Adipose tissue (tissue), 3 donors: ENCODE results near the gene APCDD1L. TPM values are rescaled to one million over a fixed set of nuclear protein-coding genes. Genes with fewer than 3 reads are reported as not detected.
"Not testable (repeated sequence)": the region's sequence is repeated elsewhere in the genome, so short reads cannot be mapped to it uniquely, and the experiment has no call there.

Source experiments
- H3K27ac ChIP-seq: one replicate; pipeline ENCODE4 v1.5.1; 2013; ENCODE audit warnings: low read depth, low read length
- WGBS, 3 donors: extraction: QIAGEN DNeasy Blood & Tissue Kit; methylation state at CpG; one replicate each; pipeline ENCODE4 v1.1.7; 2013; 5-methylcytosine and 5-hydroxymethylcytosine counted together
- polyA plus RNA-seq, 3 donors: library from polyadenylated mRNA; stranded (reverse); fragments of 200-250 nt; gene quantifications; one replicate each; pipeline ENCODE4 v1.2.3, GENCODE V29; 2013
- donor health status: healthy with polysubstance abuse.
- donor health status: Bipolar disorder and iron deficiency.
- donor health status: healthy.

Gene APCDD1L
- polyA plus RNA-seq, 3 donors, result 0.22 to 0.39 (median 0.30) TPM

DNA sequence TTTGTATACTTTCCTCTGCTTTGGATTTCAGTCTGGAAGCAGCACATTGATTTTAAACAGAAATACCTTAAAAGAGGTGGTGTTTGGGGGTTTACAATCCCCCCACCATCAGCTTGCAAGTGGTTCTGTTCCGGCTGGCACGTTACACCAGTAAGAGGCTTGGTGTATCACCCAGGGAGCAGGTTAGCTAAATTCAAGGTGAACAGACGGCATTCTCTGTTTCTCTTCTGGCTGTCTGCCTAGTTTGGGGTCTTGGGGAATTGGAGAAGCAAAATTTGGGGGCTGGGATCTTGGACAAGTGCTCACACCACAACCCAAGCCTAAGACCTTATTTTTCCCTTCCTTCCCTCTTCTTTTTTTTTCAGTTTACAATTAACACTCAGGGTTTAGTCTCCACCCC, 7.5 kb upstream of the APCDD1L start:
- H3K27ac ChIP-seq, result no peak overlapping the region
- WGBS, 3 donors, result 42 to 73% (median 63%) methylated on average over 3 of the region's 3 CpGs

DNA sequence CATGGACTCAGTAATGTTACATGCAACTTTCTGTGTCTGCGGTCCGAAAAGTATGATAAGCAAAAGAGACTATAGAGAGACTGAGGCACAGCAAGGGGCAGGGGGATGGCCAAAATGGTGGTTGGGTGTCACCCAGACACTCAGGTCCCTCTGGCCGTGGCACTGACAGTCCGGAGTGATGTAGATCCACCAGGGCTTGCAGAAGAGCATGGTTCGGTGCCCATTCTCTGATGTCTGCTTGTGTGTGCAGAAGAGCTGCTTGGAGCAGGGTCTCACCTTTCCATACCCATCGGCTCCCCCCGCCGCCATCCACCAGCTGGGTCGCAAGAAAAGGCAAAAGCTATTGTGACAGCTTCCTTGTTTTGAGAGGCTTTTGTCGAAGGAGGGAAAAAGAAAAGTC, 6.6 kb upstream of the APCDD1L start:
- no peak overlapping the region for H3K27ac ChIP-seq
- 74 to 82% (median 76%) methylated on average over 10 of the region's 10 CpGs for WGBS, 3 donors

DNA sequence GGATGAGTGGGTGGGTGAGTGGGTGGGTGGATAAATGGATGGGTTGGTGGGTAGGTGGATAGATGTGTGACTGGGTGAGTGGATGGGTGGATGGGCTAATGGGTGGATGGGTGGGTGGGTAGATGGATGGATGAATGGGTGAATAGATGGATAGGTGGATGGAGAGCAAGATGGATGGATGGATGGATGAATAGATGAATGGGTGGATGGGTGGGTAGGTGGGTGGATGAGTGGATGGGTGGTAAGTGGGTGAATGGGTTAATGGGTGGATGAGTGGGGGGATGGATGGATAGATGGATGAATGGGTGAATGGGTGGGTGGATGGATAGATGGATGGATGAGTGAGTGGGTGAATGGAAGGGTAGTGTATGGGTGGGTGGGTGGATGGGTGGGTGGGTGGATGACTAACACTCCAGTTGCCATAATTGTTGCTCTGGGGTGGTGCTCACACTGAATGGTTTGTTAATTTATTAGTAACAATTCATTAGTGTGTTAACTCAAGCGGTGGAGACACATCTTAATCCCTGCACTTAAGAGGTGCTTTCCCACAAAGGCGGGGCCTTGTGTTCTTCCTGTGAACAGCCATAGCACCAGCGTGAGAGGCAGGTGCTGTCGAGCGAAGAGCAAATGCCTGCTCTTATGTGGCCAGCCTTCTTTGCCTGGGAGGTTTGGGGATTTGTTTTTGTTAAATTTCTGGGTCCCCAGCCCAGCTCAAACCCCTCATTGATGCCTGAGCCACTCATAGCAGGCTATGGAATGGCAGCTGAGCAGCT, 4.9 kb upstream of the APCDD1L start:
- H3K27ac ChIP-seq, result no peak overlapping the region
- WGBS, 3 donors, result 88 to 91% (median 90%) methylated on average over 5 of the region's 5 CpGs

DNA sequence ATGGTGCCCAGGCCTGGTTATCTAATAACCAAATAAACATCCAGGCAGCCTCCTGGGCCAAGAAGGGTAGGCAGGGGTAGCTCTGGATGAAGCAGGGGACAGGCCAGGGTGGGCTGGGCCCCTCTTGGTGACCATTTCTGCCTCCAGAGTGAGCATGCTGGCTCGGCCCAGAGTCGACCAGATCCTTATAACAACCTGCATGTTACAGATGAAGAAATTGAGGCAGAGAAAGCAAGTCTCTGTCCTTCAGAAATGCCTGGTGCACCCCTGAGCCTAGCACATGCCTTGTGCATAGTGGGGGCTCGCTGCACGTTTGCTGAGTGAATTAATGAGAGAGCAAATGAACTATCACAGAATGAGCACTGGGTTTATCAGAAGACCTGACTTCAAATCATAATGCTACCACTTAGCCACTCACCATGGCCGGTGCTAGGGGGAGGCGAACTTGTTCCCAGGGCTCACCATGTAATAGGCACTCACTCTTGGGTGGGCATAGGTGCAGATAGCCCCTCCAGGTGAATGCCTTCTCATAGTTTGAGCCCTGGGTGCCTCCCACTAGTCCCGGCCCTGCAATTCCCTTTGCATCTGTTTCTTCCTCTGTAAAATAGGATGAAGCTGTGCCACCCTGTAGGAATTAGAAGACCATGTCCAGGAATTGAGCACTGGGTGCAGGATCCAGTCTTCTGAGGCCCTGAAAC, 3.8 kb upstream of the APCDD1L start:
- WGBS, 3 donors, result 73 to 85% (median 83%) methylated on average over 7 of the region's 7 CpGs
- no peak overlapping the region for H3K27ac ChIP-seq

DNA sequence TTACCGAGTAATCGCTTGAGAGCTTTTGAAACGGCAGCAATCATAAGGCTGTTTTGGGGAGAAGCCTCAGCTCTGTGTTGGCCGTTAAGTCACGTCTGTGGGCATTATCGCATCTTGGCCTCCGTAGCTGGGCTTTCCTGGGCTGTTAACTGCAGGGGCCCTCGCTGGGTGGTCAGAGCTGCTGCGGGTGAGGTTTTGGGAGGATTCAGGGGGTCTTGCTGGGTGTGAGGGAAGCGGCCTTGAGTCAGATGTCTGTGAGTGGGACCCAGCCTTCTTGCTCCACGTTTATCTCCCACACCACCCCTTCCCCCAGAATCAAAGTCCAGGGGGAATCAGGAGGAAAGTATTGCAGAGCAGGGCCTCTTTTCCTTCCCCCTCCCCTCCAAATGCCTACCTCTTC, 3.2 kb upstream of the APCDD1L start:
- WGBS, 3 donors, result 47 to 67% (median 63%) methylated on average over 11 of the region's 11 CpGs
- H3K27ac ChIP-seq, result no peak overlapping the region

DNA sequence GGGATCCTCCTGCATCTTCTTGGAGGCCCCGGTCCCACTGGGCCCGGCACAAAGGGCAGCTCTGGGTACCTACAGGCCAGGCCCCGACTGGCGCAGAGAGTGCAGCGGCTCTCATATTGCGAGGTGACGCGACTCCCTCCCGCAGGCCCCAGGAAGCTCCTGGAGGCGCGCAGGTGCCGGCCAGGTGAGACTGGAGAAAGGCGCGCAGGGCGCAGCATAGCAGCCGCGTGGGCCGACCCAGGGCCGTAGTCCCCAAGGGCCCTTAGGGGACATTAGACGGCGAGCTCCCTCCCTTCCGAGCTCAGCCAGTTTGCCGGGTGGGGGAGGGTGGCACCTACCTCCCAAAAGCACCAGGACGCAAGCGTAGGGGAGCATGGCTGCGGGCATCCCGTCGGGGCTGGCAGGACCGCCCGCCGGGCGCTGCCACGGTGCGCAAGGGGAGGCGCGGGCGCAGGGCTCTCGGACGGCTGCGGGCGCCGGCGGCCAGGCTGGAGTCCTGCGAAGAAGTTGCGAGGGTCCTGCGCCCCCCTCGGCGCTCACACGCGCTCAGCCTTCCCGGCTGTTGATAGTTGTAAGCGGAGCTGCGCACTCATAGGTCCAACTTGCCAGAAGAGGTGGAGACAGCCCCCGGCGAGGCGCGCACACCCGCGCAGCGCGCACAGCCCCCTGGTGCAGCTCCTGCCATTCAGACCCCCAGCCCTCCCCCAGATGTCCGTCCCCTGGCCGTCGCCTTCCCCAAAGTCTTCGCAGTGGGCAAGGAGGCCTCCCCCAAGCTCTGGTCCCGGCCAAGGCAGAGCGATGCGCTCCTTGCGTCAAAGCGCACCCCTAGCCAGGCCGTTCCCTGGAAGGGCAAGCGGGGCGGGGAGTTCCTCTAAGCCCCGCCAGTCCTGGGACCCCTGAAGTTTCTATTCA, 622 bp downstream of the APCDD1L start:
- WGBS, 3 donors, result 3 to 7% (median 5%) methylated on average over 52 to 74 of the region's 74 CpGs
- no peak overlapping the region for H3K27ac ChIP-seq

DNA sequence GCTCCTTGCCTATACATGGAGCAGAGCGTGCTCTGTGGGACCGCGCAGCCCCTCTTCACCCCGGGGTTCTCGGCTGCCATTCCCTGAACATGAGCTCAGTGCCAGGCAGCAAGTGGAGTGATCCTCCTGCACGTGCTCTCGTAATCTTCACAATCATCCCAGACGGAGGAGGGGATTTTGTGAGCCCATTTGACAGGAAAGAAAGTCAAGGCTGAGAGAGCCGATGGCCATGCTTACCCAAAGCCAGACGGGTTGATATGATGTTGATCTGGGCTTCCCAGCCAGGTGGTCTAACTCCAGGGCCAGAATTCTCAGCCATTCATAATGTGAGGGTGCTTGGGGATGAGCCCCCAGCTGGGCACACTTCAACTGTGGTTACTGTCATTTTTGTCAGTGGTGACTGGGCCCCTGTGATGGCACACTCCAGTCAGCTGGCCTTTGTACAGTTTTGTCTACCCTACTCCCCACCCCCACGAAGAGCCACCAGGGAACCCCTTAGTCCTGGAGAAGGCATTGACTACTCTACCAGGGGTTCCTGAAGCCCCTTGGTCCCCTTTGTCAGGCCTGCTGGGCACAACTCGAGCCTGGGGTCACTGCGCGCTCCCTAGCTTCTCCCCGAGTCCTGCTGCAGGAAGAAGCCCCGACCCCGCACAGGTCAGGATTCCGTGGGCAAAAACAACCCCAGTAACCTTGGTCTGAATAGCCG, 1.5 kb downstream of the APCDD1L start:
- no peak overlapping the region for H3K27ac ChIP-seq
- 50 to 69% (median 65%) methylated on average over 19 of the region's 19 CpGs for WGBS, 3 donors

DNA sequence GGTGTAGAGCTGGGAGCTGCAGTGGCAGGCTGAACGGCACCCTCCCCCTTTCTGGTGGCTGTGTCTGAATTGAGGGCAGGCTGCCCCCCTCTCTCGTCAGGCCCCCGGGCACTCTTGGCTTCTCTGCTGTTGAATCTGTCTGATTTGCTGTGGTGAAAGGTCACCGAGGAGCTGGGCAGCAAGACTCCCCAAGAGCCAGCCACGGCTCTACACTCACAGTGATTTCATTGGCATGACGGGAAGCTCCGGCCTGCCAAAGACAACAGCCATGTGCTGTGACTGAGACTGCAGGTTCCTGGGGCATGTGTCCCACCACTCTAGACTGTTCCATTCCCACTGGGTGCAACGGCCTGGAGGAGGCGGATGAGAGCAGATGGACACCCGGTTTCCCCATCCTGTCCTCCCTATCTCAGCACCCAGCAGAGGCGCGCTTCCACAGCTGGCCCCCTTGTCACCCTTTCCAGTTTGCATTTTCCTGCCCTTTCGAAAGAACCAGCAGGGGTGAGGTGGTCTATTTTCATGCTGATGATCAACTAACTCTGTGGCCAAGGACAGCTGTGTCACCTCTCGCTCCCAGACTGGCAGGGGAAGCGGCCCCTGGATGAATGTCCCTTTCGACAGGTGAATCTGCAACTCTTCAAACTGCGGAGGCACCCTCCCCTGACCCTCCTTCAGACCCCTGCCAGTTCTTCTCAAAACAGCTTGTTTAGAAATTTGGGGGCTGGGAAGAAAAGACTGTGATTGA, 2.2 kb downstream of the APCDD1L start:
- H3K27ac ChIP-seq, result no peak overlapping the region
- 51 to 67% (median 63%) methylated on average over 17 of the region's 17 CpGs for WGBS, 3 donors

DNA sequence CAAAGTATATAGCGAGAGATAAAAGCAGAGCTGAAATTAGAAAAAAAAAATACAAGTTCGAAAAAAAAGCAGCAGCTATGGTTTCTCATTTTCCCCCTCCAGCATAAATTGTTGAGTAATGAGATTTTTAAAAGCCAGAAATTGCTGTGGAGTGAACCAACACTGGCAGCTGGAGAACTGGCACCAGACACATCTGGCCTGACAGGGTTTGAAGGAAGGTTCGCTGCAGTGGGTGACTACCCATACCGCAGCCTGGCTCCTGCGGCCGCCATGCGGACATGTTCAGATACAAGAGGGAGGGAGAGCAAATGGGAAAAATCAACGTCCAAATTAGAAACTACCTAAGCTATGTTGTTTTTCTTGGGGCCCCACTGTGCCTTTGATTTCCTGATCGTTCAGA, 3.3 kb downstream of the APCDD1L start:
- 76 to 85% (median 80%) methylated on average over 9 of the region's 9 CpGs for WGBS, 3 donors
- H3K27ac ChIP-seq, result no peak overlapping the region

DNA sequence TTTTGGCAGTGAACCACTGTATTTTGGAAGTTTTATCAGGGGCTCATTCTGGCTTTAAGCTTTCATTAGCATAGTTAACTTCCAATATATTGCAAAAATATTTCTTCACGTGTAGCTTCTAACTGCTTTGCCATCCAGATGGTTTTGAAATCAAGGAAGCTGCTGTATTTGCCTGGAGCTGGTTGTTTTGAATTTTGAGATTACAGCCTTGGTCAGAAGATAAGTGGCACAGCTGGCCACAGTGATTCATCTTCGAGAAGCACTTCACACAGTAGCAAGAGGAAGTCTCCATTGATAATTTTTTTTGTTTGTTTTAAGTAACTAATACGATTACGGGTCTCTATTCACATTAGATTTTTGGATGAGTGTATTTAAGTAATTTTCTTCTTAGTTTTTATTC, 3.8 kb downstream of the APCDD1L start:
- H3K27ac ChIP-seq, result no peak overlapping the region
- 23 to 29% (median 28%) methylated on average over 4 of the region's 4 CpGs for WGBS, 3 donors

DNA sequence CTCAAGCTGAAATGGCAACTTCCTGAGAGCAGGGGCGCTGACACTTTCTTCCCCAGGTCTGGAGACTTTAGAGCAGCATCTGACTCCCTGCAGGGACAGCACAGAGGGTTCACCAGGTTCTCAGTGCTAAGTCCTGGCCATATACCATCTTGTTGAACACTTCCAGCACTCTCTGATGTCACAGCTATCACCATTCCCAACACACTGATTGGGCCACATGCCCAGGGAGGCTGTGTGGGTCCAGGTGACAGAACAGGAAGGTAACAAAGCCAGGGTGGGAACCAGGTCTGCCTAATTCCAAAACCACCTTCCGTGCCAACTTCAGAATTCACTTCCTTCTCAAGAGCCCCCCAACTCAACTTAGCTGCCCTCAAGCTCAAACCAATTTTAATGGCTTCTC, 4.3 kb downstream of the APCDD1L start:
- no peak overlapping the region for H3K27ac ChIP-seq
- 78 to 88% (median 87%) methylated on average over 2 of the region's 2 CpGs for WGBS, 3 donors

DNA sequence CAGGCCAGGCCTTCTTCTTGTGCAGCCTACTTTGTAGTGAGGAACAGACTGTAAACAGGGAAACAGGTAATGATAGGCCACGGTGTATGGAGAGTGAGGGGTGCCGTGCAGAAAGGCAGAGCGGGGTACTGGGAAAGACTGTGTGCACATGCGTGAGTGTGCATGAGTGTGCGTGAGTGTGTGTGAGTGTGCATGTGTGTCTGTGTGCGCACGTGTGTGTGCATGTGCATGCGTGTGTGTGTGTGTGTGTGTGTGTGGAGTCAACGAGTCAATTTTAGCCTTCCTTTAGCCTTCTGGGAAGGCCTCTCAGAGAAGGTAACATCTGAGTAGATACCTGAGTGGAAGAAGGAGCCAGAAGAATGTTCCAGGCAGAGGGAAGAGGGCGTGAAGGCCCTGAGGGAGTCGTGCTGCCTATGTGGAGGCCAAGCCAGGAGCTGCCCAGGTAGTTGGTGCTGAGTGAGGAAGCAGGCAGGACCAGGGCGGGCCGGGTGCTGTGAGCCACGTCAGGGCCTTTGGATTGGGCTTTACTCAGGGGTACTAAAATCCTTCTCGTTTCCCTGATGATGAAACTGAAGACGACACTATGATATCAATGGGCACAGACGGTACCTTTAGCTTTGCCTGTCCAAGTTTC, 6.3 kb downstream of the APCDD1L start:
- H3K27ac ChIP-seq, result no peak overlapping the region
- 87 to 93% (median 92%) methylated on average over 17 of the region's 17 CpGs for WGBS, 3 donors

DNA sequence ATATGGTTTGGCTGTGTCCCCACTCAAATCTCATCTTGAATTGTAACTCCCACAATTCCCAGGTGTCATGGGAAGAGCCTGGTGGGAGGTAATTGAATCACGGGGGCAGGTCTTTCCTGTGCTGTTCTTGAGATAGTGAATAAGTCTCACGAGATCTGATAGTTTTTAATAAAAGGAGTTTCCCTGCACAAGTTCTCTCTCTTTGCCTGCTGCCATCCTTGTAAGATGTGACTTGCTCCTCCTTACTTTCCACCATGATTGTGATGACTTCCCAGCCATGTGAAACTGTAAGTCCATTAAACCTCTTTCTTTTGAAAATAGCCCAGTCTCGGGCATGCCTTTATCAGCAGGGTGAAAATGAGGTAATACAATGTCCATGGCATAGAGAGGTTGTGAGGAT, 8.2 kb downstream of the APCDD1L start:
- 74 to 88% (median 85%) methylated on average over 3 of the region's 3 CpGs for WGBS, 3 donors

DNA sequence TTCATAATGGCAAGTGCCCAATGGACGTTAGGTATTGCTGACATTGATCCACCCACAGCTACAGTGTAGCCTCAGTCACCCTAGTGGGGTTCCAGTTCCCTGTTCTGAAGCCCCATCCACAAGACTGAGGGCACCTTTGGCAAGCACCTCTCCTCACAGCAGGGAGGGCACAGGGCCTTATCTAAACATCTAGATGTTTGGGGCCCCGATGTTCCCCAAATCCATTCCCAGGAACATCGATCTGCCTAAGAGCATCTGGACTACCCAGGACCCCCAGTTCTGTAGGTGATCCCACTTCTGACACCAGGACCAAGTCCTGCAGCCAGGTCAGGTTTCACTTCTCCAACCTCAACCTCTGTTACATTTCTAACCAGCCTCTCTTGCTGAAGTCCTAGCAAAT, 10.6 kb downstream of the APCDD1L start:
- WGBS, 3 donors, result 71 to 86% (median 85%) methylated on average over 3 of the region's 3 CpGs
- no peak overlapping the region for H3K27ac ChIP-seq

More for the DNA sequence above, 8.2 kb downstream of the APCDD1L start:
- H3K27ac ChIP-seq, result not testable (repeated sequence)

DNA sequence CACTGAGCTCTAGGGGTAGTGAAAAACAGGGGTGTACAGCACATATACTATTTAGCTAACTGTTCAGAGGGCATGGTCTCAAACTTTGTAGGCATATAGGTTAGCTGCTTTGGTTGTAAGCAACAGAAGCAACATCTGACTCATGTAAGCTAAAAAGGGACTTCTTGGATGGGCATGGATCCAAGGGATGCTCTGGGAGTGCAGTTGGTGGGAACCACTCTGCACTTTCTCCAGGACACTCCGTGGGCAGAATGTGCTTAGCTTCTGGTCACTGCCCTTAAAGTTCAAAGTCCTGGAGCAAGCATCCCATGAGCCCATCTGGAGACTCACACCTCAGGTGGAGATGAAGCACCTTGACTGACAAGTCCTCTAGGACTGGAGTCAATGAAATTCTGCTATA, 11.5 kb downstream of the APCDD1L start:
- 68 to 87% (median 83%) methylated on average over 1 of the region's 1 CpG for WGBS, 3 donors
- H3K27ac ChIP-seq, result no peak overlapping the region

DNA sequence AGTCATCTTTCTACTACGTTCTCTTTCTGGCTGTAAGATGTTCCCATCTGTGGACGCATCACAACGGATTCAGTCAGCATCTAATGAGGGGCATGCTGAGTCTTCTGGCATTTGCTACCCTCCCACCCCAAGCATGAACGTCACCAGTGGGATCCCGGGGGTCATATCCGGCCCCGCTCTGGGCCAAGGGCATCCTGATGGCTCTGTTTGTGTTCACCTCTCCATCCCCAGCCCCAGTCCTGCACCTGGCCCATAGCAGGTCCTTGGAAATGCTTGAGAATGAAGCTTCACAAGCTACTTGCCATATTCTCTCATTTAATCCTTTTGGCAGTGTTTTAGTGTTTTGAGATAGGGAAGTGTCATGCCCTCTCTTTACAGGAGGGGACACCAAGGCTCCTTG, 14.9 kb downstream of the APCDD1L start:
- WGBS, 3 donors, result 86 to 94% (median 90%) methylated on average over 7 of the region's 7 CpGs
- H3K27ac ChIP-seq, result no peak overlapping the region

DNA sequence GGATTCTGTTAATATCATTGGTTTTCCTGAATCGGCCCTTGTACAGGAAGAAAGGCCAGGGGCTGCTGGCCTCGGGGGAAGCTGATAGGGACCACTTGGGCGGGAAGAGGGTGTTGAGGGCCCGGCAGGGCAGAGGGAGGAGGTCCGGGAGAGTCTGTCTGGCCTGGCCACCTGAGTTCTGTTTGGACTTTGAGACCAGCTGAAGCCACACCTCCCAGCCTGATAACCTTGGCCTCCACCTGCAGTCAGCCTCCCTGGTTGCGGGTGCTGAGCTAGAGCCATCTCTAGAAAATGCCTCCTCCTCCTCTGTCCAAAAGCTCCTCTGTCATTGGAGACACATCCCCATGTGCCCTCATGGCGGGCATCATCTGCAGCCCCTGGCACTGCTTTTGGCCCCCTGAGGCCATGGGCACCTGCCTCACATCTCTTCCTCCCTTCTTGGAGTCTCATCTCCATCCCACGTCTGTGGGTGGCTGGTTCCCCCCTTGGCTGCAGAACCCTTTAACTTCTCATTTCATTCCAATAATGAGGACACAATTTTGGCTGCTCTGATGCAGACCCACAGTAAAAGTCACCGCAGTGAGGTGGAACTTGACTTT, 16.6 kb downstream of the APCDD1L start:
- H3K27ac ChIP-seq, result no peak overlapping the region
- WGBS, 3 donors, result 62 to 67% (median 63%) methylated on average over 8 to 9 of the region's 9 CpGs
